PC-3 (cell line): ENCODE results near the gene DISC1. TPM values are rescaled to one million over a fixed set of nuclear protein-coding genes. Genes with fewer than 3 reads are reported as not detected.

Experiments used
- ATAC-seq: fragments of 200-7000 bp; cut with Tn5 transposase; 2 replicates; pipeline ENCODE4 v1.9.1; 2020; ENCODE audit warnings: mild to moderate bottlenecking, moderate library complexity
- BruUV-seq: library from RNA; stranded (reverse); fragments of 400-500 nt; replicated peaks from 2 replicates; lab custom pipeline; 2021; lab: Mats Ljungman, UMichigan
- CTCF ChIA-PET: fragments of 300-600 bp; sonication (Branson Sonifier 250); formaldehyde crosslinking; loops from one replicate; lab custom pipeline; 2022; ENCODE audit warnings: antibody characterized with exemption; lab: Charles Lee
- POLR2A ChIA-PET: fragments of 300-600 bp; sonication (Branson Sonifier 250); formaldehyde crosslinking; loops from one replicate; lab custom pipeline; 2022; ENCODE audit warnings: antibody characterized with exemption; ENCODE audit not compliant: unreplicated experiment; lab: Charles Lee
- DNase-seq: peaks from one replicate; pipeline ENCODE4 v3.0.0-alpha.2; 2015
- H2AFZ ChIP-seq: fragments of 300-600 bp; sonication (generic); 2 replicates; pipeline ENCODE4 v1.6.0; 2016; ENCODE audit warnings: antibody characterized with exemption, low read length
- H3F3A ChIP-seq: fragments of 300-600 bp; sonication (generic); one replicate; pipeline ENCODE4 v1.6.0; 2017; ENCODE audit warnings: antibody characterized with exemption, low read length, control low read depth, mild to moderate bottlenecking; ENCODE audit not compliant: unreplicated experiment
- H3K27ac ChIP-seq: fragments of 300-600 bp; sonication (generic); 2 replicates; pipeline ENCODE4 v1.5.1; 2016; ENCODE audit warnings: mild to moderate bottlenecking, low read length
- H3K27me3 ChIP-seq: fragments of 300-600 bp; sonication (generic); 2 replicates; pipeline ENCODE4 v1.6.1; 2016; ENCODE audit warnings: low read length, mixed read lengths
- H3K36me3 ChIP-seq: fragments of 300-600 bp; sonication (generic); 2 replicates; pipeline ENCODE4 v1.6.1; 2016; ENCODE audit warnings: low read depth, mixed run types, low read length, mixed read lengths
- H3K4me1 ChIP-seq: fragments of 300-600 bp; sonication (generic); 2 replicates; pipeline ENCODE4 v1.5.1; 2016; ENCODE audit warnings: low read length; ENCODE audit not compliant: insufficient read depth
- H3K4me2 ChIP-seq: fragments of 300-600 bp; sonication (generic); 2 replicates; pipeline ENCODE4 v1.6.0; 2016; ENCODE audit warnings: low read length
- H3K4me3 ChIP-seq: fragments of 300-600 bp; sonication (generic); 2 replicates; pipeline ENCODE4 v1.5.1; 2016; ENCODE audit warnings: mild to moderate bottlenecking, low read length, mixed read lengths
- H3K79me2 ChIP-seq: fragments of 300-600 bp; sonication (generic); 2 replicates; pipeline ENCODE4 v1.6.1; 2017; ENCODE audit warnings: low read length, mixed read lengths
- H3K9ac ChIP-seq: fragments of 300-600 bp; sonication (generic); 2 replicates; pipeline ENCODE4 v1.6.0; 2016; ENCODE audit warnings: mild to moderate bottlenecking, low read length
- H3K9me2 ChIP-seq: fragments of 300-600 bp; sonication (generic); replicated peaks from 2 replicates; pipeline ENCODE4 v1.6.1; 2016; ENCODE audit warnings: mixed run types, low read length, mixed read lengths
- H3K9me3 ChIP-seq: fragments of 300-600 bp; sonication (generic); 2 replicates; pipeline ENCODE4 v1.6.1; 2016; ENCODE audit warnings: low read length, mixed read lengths
- H4K20me1 ChIP-seq: fragments of 300-600 bp; sonication (generic); 2 replicates; pipeline ENCODE4 v1.6.1; 2016; ENCODE audit warnings: low read length, mixed read lengths
- CTCF ChIP-seq: fragments of 300-600 bp; sonication (generic); conservative IDR thresholded peaks from 2 replicates; pipeline ENCODE4 v1.5.1; 2017; ENCODE audit warnings: antibody characterized with exemption, low read depth, mild to moderate bottlenecking, low read length
- EZH2 ChIP-seq: fragments of 300-600 bp; sonication (generic); IDR thresholded peaks from one replicate; pipeline ENCODE4 v1.6.1; 2017; ENCODE audit warnings: antibody characterized with exemption, mild to moderate bottlenecking, low read length; ENCODE audit not compliant: unreplicated experiment
- EZH2phosphoT487 ChIP-seq: fragments of 300-600 bp; sonication (generic); IDR thresholded peaks from 2 replicates; pipeline ENCODE4 v1.6.1; 2018; ENCODE audit warnings: mild to moderate bottlenecking, antibody characterized with exemption, low read length, borderline replicate concordance
- intact Hi-C: fragments of 100-400 bp; cut with micrococcal nuclease; formaldehyde crosslinking; loops from 2 replicates; pipeline ENCODE4 v1.9.0; 2023
- total RNA-seq: library from RNA; depleted of rRNA; stranded (reverse); fragments of >200 nt; gene quantifications from 2 replicates; pipeline ENCODE4 v1.2.3, GENCODE V29; 2014

The DISC1 gene
- total RNA-seq, 1 experiment from 2014 or later = 3.4 TPM

- Histone ChIP-seq H3K36me3 (no peaks in the 10 kb centered on the region), H3K9ac (no peak overlapping the region), H3K4me2 (no peak overlapping the region), H3K27ac (no peak overlapping the region), H3F3A (no peaks in the 10 kb centered on the region), H3K9me2 (no peaks in the 10 kb centered on the region), H3K4me1 (peaks cover 19% of the 10 kb centered on the region), H2AFZ (no peak overlapping the region), H3K4me3 (no peak overlapping the region), H3K79me2 (no peaks in the 10 kb centered on the region), H4K20me1 (no peaks in the 10 kb centered on the region), H3K27me3 (no peaks in the 10 kb centered on the region), H3K9me3 (no peaks in the 10 kb centered on the region)
- no peak for DNase-seq
- TF ChIP-seq EZH2phosphoT487 = no peak
- no peak for TF ChIP-seq EZH2
- TF ChIP-seq CTCF = no peak
- no peak for ATAC-seq
- intact Hi-C loops = no loop called here
- ChIA-PET CTCF (no interaction called here), POLR2A (no interaction called here)
- no TSS peak for BruUV-seq
These were observed 149.6 kb downstream of the DISC1 start for GRCh38 chr1:231776010-231776756.

- POLR2A ChIA-PET = no interaction called here
These were observed 150.1 kb downstream of the DISC1 start for GRCh38 chr1:231776757-231777062.

More at GRCh38 chr1:231776757-231777062, 150.1 kb downstream of the DISC1 start:
- no TSS peak for BruUV-seq
- Histone ChIP-seq H3K9ac (no peak overlapping the region), H3K4me2 (no peak overlapping the region), H3K4me3 (no peak overlapping the region), H3K27me3 (no peaks in the 10 kb centered on the region), H4K20me1 (no peaks in the 10 kb centered on the region), H3K4me1 (peaks cover 22% of the 10 kb centered on the region), H2AFZ (no peak overlapping the region), H3K79me2 (no peaks in the 10 kb centered on the region), H3K9me2 (no peaks in the 10 kb centered on the region), H3K36me3 (no peaks in the 10 kb centered on the region), H3F3A (no peaks in the 10 kb centered on the region), H3K27ac (no peak overlapping the region), H3K9me3 (no peaks in the 10 kb centered on the region)
- no peak for ATAC-seq
- intact Hi-C loops = no loop called here
- CTCF ChIA-PET = no interaction called here
- DNase-seq = no peak
- TF ChIP-seq EZH2phosphoT487 (no peak), CTCF (no peak), EZH2 (no peak)
